ENCODE data around the gene SLC2A5.
"Not testable (repeated sequence)": the region's sequence is repeated elsewhere in the genome, so short reads cannot be mapped to it uniquely, and the experiment has no call there.

SLC2A5 gene

GRCh38 chr1:9004031-9004699, 65.3 kb downstream of the SLC2A5 start:
- no peak for DNase-seq

DNA sequence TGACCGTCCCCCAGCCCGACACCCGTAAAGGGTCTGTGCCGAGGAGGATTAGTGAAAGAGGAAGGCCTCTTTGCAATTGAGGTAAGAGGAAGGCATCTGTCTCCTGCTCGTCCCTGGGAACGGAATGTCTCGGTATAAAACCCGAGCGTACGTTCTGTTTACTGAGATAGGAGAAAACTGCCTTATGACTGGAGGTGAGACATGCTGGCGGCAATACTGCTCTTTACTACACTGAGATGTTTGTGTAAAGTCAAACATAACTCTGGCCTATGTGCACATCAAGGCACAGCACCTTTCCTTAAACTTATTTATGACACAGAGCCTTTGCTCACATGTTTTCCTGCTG, 67.2 kb downstream of the SLC2A5 start:
- not testable (repeated sequence) for DNase-seq

- DNase-seq, result not testable (repeated sequence)
Measured at GRCh38 chr1:9001534-9002214, 67.8 kb downstream of the SLC2A5 start.

DNA sequence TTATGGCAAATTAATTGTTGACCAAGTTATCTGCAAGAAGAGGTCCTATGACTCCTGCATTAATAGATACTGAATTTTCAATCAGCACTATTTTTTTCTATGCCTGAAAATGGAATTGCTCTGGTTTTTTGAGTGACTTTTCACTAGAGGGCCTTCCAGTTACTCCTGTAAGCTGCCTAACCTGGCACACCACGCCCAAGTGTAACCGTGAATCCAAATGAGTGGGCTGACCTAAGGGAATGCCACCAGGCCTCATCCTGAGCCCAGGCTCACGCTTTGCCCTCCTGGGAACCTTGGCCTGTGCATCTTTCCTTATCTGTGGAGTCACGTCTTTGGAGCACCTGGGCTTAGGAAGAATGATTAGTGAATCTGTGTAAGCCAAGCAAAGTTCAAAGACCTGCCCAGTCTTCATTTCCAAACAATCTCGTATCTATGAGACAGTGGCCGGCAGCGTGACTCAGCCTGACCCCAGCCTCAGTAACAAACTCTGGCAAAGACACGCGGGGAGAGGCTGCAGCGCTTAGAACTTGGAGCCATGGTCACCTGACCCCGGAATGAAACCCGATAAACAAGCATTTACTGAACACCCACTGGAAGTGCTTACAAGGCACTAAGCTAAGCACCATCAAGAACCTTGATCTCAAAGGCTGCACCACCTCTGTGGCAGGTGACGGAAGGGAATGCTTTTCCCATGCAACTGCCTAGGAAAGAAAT, 75.3 kb downstream of the SLC2A5 start:
- DNase-seq, result not testable (repeated sequence)

- no peak for DNase-seq
Measured at GRCh38 chr1:8992936-8993687, 76.3 kb downstream of the SLC2A5 start.

DNA sequence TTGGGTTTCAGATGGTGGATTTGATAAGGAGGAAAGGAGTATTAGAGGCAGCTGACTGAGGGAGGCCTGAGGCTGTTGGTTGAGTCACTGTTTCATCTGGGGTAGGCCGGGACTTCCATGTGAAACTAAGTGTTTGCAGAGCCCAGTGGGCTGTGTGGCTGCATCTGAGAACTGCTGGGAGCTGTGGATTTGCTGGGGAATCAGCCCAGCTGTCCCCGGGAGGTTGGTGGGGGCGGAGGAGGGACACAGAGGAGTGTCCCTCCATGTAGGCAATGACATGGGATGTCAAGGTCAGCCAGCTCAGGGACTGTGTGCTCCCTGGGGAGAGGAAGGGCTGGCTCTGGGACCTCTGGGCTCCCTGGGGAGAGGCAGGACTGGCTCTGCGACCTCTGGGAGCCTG, 79.6 kb downstream of the SLC2A5 start:
- DNase-seq, result no peak

GRCh38 chr1:8989061-8989460, 80.4 kb downstream of the SLC2A5 start:
- DNase-seq, result no peak

- DNase-seq, result no peak
Measured at GRCh38 chr1:8988618-8988967, 80.8 kb downstream of the SLC2A5 start.

- peak; percentile 7 for DNase-seq
Measured at GRCh38 chr1:8987881-8988617, 81.4 kb downstream of the SLC2A5 start.

GRCh38 chr1:8986814-8987190, 82.6 kb downstream of the SLC2A5 start:
- no peak for DNase-seq

- DNase-seq, result peak; percentile 92
Measured at GRCh38 chr1:8985915-8986813, 83.3 kb downstream of the SLC2A5 start.

Measured in NCI-H446 treated with DMSO at 0.1 percent for 48 hours (cell line).